CD4-positive, alpha-beta memory T cell (primary cell): ENCODE data around the gene B4GALNT3. TPM values are rescaled to one million over a fixed set of nuclear protein-coding genes. Genes with fewer than 3 reads are reported as not detected.

Experiments
- CTCF ChIA-PET: fragments of 350-600 bp; sonication (Branson Sonifier 250); formaldehyde crosslinking; loops from one replicate; lab custom pipeline; 2021; ENCODE audit warnings: inconsistent platforms; ENCODE audit not compliant: partially characterized antibody; lab: Charles Lee
- POLR2A ChIA-PET: fragments of 350-600 bp; sonication (Branson Sonifier 250); formaldehyde crosslinking; loops from one replicate; lab custom pipeline; 2021; ENCODE audit not compliant: partially characterized antibody; lab: Charles Lee
- DNase-seq, 5 donors: peaks; one replicate each; pipeline versions ENCODE4 v3.0.0 to v3.0.0-alpha.2; 2020 to 2022; ENCODE audit warnings: mixed read lengths in 1 of 5
- H3K27ac ChIP-seq: one replicate; pipeline ENCODE4 v1.7.0; 2013; ENCODE audit warnings: low read depth, low read length
- H3K27me3 ChIP-seq: 2 replicates; pipeline ENCODE4 v1.7.0; 2013; ENCODE audit warnings: mild to moderate bottlenecking, low read length, moderate library complexity; ENCODE audit not compliant: insufficient read depth
- H3K36me3 ChIP-seq: 2 replicates; pipeline ENCODE4 v1.7.0; 2013; ENCODE audit warnings: mild to moderate bottlenecking, low read length, moderate library complexity; ENCODE audit not compliant: insufficient read depth
- H3K4me1 ChIP-seq: 2 replicates; pipeline ENCODE4 v1.7.0; 2013; ENCODE audit warnings: mild to moderate bottlenecking, low read length, moderate library complexity; ENCODE audit not compliant: insufficient read depth
- H3K4me3 ChIP-seq, 2 donors: one replicate each; pipeline ENCODE4 v1.7.0; 2013; ENCODE audit warnings: low read length in 2 of 2, mild to moderate bottlenecking in 1 of 2
- H3K9me3 ChIP-seq, 2 donors: one replicate each; pipeline ENCODE4 v1.7.0; 2013; ENCODE audit warnings: low read length in 2 of 2, control low read depth in 1 of 2; ENCODE audit not compliant: control insufficient read depth in 1 of 2
- H3K27ac Mint-ChIP-seq, 7 donors: one replicate each; pipeline ENCODE4 v1.8.0; 2020 to 2021; ENCODE audit warnings: mixed read lengths in 7 of 7, mild to moderate bottlenecking in 6 of 7, inconsistent platforms in 3 of 7, moderate library complexity in 3 of 7
- H3K27me3 Mint-ChIP-seq, 2 donors: one replicate each; pipeline ENCODE4 v1.8.0; 2020 to 2021; ENCODE audit warnings: mixed read lengths in 2 of 2
- H3K36me3 Mint-ChIP-seq, 2 donors: one replicate each; pipeline ENCODE4 v1.8.0; 2020 to 2021; ENCODE audit warnings: mixed read lengths in 2 of 2, inconsistent platforms in 1 of 2, mild to moderate bottlenecking in 1 of 2
- H3K4me1 Mint-ChIP-seq, 4 donors: one replicate each; pipeline ENCODE4 v1.8.0; 2020 to 2021; ENCODE audit warnings: mixed read lengths in 4 of 4, mild to moderate bottlenecking in 1 of 4
- H3K4me3 Mint-ChIP-seq, 8 donors: one replicate each; pipeline ENCODE4 v1.8.0; 2020 to 2021; ENCODE audit warnings: mixed read lengths in 8 of 8, mild to moderate bottlenecking in 7 of 8, moderate library complexity in 6 of 8, inconsistent platforms in 3 of 8
- H3K9me3 Mint-ChIP-seq, 8 donors: one replicate each; pipeline ENCODE4 v1.8.0; 2020 to 2021; ENCODE audit warnings: mixed read lengths in 8 of 8, mild to moderate bottlenecking in 5 of 8, inconsistent platforms in 3 of 8, moderate library complexity in 1 of 8
- intact Hi-C: fragments of 100-400 bp; cut with micrococcal nuclease; formaldehyde crosslinking; loops from one replicate; pipeline ENCODE4 v1.15.1; 2023
- polyA plus RNA-seq, 2 donors: library from polyadenylated mRNA; unstranded; fragments of 300-500 nt; fragmentation: Illumina TruSeq; gene quantifications; one replicate each; pipeline ENCODE4 v1.2.3, GENCODE V29; 2021
- total RNA-seq, 2 experiments: library from RNA; stranded (reverse); gene quantifications; one replicate each; pipeline ENCODE4 v1.2.3, GENCODE V29; 2021

Gene B4GALNT3
- total and polyA plus RNA-seq, 4 experiments from 2014 or later: 0.18 to 4.8 (median 2.4) TPM

- DNase-seq: no peak
- ChIA-PET POLR2A (no interaction called here), CTCF (interaction anchor here (0.9 to 2.6 kb wide), 4 partner anchors 46 to 98 kb away, joined by 3 to 27 read pairs (median 8); no protein-coding TSS in a partner anchor)
- no peak overlapping the region for H3K4me3 Mint-ChIP-seq
- no peak overlapping the region for H3K27ac Mint-ChIP-seq
- H3K36me3 Mint-ChIP-seq: no peaks in the 10 kb centered on the region
- peaks cover 0 to 3% (median 0%) of the 10 kb centered on the region in 8 donors for H3K9me3 Mint-ChIP-seq
- peaks cover 0 to 5% (median 2%) of the 10 kb centered on the region in 4 donors for H3K4me1 Mint-ChIP-seq
- intact Hi-C loops: no loop called here
- Histone ChIP-seq H3K4me3 (no peak overlapping the region), H3K36me3 (no peaks in the 10 kb centered on the region), H3K4me1 (peaks cover 4% of the 10 kb centered on the region), H3K27ac (no peak overlapping the region), H3K9me3 (no peaks in the 10 kb centered on the region), H3K27me3 (no peaks in the 10 kb centered on the region)
- H3K27me3 Mint-ChIP-seq: peaks cover 2 to 3% of the 10 kb centered on the region in 2 donors
Measured at GRCh38 chr12:449203-449602, 10.5 kb upstream of the B4GALNT3 start.

- Histone ChIP-seq H3K36me3 (no peaks in the 10 kb centered on the region), H3K9me3 (no peaks in the 10 kb centered on the region), H3K4me1 (peaks cover 4% of the 10 kb centered on the region), H3K27ac (no peak overlapping the region), H3K4me3 (no peak overlapping the region), H3K27me3 (no peaks in the 10 kb centered on the region)
- Mint-ChIP-seq H3K4me3 (no peak overlapping the region), H3K36me3 (no peaks in the 10 kb centered on the region), H3K27me3 (peaks cover 0 to 2% of the 10 kb centered on the region in 2 donors), H3K9me3 (peaks cover 0 to 3% (median 0%) of the 10 kb centered on the region in 8 donors), H3K4me1 (peaks cover 0 to 5% (median 3%) of the 10 kb centered on the region in 4 donors), H3K27ac (peak overlapping the region in 1 of 7 donors; percentile 17)
- ChIA-PET POLR2A (no interaction called here), CTCF (interaction anchor here (0.8 to 2.6 kb wide), 4 partner anchors 94 to 126 kb away, joined by 3 to 27 read pairs (median 8); no protein-coding TSS in a partner anchor)
- DNase-seq: no peak
- intact Hi-C loops: loop anchor here (10.0 kb wide), 3 partner anchors 364 to 1144 kb away; partner anchors contain the start of genes FBXL14 and RAD52
Measured at GRCh38 chr12:450438-450837, 9.3 kb upstream of the B4GALNT3 start.

GRCh38 chr12:452667-453210, 7.0 kb upstream of the B4GALNT3 start:
- Histone ChIP-seq H3K27me3 (no peaks in the 10 kb centered on the region), H3K36me3 (no peaks in the 10 kb centered on the region), H3K4me3 (no peak overlapping the region), H3K9me3 (no peaks in the 10 kb centered on the region), H3K27ac (no peak overlapping the region), H3K4me1 (peaks cover 4% of the 10 kb centered on the region)
- Mint-ChIP-seq H3K4me3 (peak overlapping the region in 1 of 8 donors; percentile 40), H3K27me3 (no peaks in the 10 kb centered on the region), H3K9me3 (peaks cover 0 to 3% (median 0%) of the 10 kb centered on the region in 8 donors), H3K4me1 (peaks cover 0 to 5% (median 3%) of the 10 kb centered on the region in 4 donors), H3K27ac (peak overlapping the region in 4 of 7 donors; percentile 22 to 72 (median 53)), H3K36me3 (no peaks in the 10 kb centered on the region)
- intact Hi-C loops: loop anchor here (10.0 kb wide), 3 partner anchors 362 to 1142 kb away; partner anchors contain the start of genes FBXL14 and RAD52
- ChIA-PET CTCF (interaction anchor here (0.7 to 7.9 kb wide), 18 partner anchors 9 to 112 kb away, joined by 3 to 71 read pairs (median 4); no protein-coding TSS in a partner anchor), POLR2A (interaction anchor here (0.6 kb wide), 1 partner anchor 91 kb away, joined by 3 read pairs; no protein-coding TSS in a partner anchor)
- peak in 3 of 5 donors; percentile 63 to 65 (median 65) for DNase-seq

- H3K27me3 Mint-ChIP-seq: no peaks in the 10 kb centered on the region
- H3K36me3 ChIP-seq: no peaks in the 10 kb centered on the region
- intact Hi-C loops: loop anchor here (10.0 kb wide), 3 partner anchors 360 to 1140 kb away; partner anchors contain the start of genes FBXL14 and RAD52
- H3K27me3 ChIP-seq: no peaks in the 10 kb centered on the region
- H3K36me3 Mint-ChIP-seq: peaks cover 0 to 1% of the 10 kb centered on the region in 2 donors
- no peak overlapping the region for H3K4me3 ChIP-seq
- peaks cover 8 to 17% (median 11%) of the 10 kb centered on the region in 4 donors for H3K4me1 Mint-ChIP-seq
- H3K27ac Mint-ChIP-seq: peak overlapping the region in 6 of 7 donors; percentile 7 to 89 (median 40)
- peaks cover 13% of the 10 kb centered on the region for H3K4me1 ChIP-seq
- no peak for DNase-seq
- no peak overlapping the region for H3K27ac ChIP-seq
- H3K4me3 Mint-ChIP-seq: peak overlapping the region in 2 of 8 donors; percentile 2 to 7
- H3K9me3 Mint-ChIP-seq: peaks cover 0 to 3% (median 0%) of the 10 kb centered on the region in 8 donors
- no peaks in the 10 kb centered on the region for H3K9me3 ChIP-seq
- POLR2A ChIA-PET: no interaction called here
- CTCF ChIA-PET: interaction anchor here (0.9 to 7.9 kb wide), 16 partner anchors 9 to 495 kb away, joined by 3 to 71 read pairs (median 4); partner anchors contain the start of genes CCDC77 and RAD52
Measured at GRCh38 chr12:454833-455232, 4.9 kb upstream of the B4GALNT3 start.

GRCh38 chr12:455821-456220, 3.9 kb upstream of the B4GALNT3 start:
- CTCF ChIA-PET: interaction anchor here (1.3 to 7.9 kb wide), 9 partner anchors 12 to 494 kb away, joined by 3 to 71 read pairs (median 5); partner anchors contain the start of gene RAD52

GRCh38 chr12:457676-458075, 2.1 kb upstream of the B4GALNT3 start:
- peaks cover 10% of the 10 kb centered on the region for H3K4me1 ChIP-seq
- no peaks in the 10 kb centered on the region for H3K36me3 ChIP-seq
- peak overlapping the region in 5 of 8 donors; percentile 10 to 77 (median 54) for H3K4me3 Mint-ChIP-seq
- no peaks in the 10 kb centered on the region for H3K9me3 ChIP-seq
- CTCF ChIA-PET: interaction anchor here (0.7 to 7.9 kb wide), 4 partner anchors 14 to 90 kb away, joined by 3 to 71 read pairs (median 4); no protein-coding TSS in a partner anchor
- no peak overlapping the region for H3K4me3 ChIP-seq
- H3K27me3 ChIP-seq: no peaks in the 10 kb centered on the region
- H3K27me3 Mint-ChIP-seq: peaks cover 0 to 3% of the 10 kb centered on the region in 2 donors
- POLR2A ChIA-PET: no interaction called here
- H3K9me3 Mint-ChIP-seq: no peaks in the 10 kb centered on the region
- peaks cover 0 to 1% of the 10 kb centered on the region in 2 donors for H3K36me3 Mint-ChIP-seq
- no peak overlapping the region for H3K27ac ChIP-seq
- intact Hi-C loops: loop anchor here (10.0 kb wide), 3 partner anchors 357 to 1137 kb away; partner anchors contain the start of genes FBXL14 and RAD52
- no peak for DNase-seq
- peak overlapping the region in 1 of 7 donors; percentile 36 for H3K27ac Mint-ChIP-seq
- peaks cover 11 to 33% (median 16%) of the 10 kb centered on the region in 4 donors for H3K4me1 Mint-ChIP-seq

More at GRCh38 chr12:455821-456220, 3.9 kb upstream of the B4GALNT3 start:
- H3K4me3 Mint-ChIP-seq: no peak overlapping the region
- Histone ChIP-seq H3K9me3 (no peaks in the 10 kb centered on the region), H3K27me3 (no peaks in the 10 kb centered on the region), H3K27ac (no peak overlapping the region), H3K4me3 (no peak overlapping the region), H3K4me1 (peaks cover 13% of the 10 kb centered on the region), H3K36me3 (no peaks in the 10 kb centered on the region)
- POLR2A ChIA-PET: no interaction called here
- peak overlapping the region in 1 of 7 donors; percentile 89 for H3K27ac Mint-ChIP-seq
- intact Hi-C loops: loop anchor here (10.0 kb wide), 3 partner anchors 359 to 1139 kb away; partner anchors contain the start of genes FBXL14 and RAD52
- peaks cover 0 to 1% of the 10 kb centered on the region in 2 donors for H3K36me3 Mint-ChIP-seq
- no peak for DNase-seq
- H3K4me1 Mint-ChIP-seq: peaks cover 8 to 17% (median 11%) of the 10 kb centered on the region in 4 donors
- H3K27me3 Mint-ChIP-seq: no peaks in the 10 kb centered on the region
- H3K9me3 Mint-ChIP-seq: peaks cover 0 to 3% (median 0%) of the 10 kb centered on the region in 8 donors
